ENCODE data around the gene WEE2. TPM values are rescaled to one million over a fixed set of nuclear protein-coding genes. Genes with fewer than 3 reads are reported as not detected.

The WEE2 gene
- total RNA-seq, 1 experiment from 2014 or later: not detected

DNA sequence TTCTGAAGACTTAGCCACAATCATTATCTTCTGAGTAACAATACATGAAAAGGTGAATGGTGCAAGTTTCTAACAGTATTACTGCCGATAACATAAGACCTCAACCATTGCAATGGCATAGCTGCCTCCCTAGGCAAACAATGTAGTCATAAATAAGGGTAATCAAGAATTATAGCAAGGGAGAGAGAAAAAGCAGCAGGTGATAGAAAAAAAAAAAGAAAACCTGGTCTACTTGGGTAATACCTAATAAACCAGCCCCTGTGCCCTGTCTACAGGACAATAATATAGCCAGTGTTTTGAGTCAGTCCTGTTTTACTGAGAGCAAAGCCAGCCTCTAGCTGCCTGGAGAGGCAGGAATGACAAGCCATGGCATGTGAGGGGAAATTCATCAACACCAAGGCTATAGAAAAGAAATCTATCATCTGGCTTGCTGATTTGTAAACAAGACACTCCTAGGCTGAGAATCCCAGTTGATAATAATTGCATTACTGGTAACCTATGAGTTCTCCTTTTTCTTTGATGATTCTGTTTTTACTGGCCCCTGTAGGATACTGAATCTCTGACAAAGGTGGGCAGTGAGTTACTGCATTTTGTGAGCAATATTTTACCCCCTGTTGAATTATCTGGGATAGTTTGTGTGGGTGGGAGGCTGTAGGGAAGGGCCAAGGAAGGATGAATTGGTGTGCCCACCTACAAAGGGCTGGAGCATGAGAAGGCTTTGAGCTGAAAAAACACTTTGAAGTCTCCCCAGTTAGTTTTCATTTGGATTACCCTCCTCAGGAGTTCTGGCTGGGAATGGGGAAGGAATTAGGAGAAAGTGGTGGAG lies 1.7 kb upstream of the WEE2 start:
- H3K27ac Mint-ChIP-seq (ENCODE audit: low read depth, unreplicated experiment): no peak overlapping the region
- peaks cover 6% of the 10 kb centered on the region for H3K4me1 Mint-ChIP-seq (ENCODE audit: insufficient read depth, unreplicated experiment)
- H3K9me3 Mint-ChIP-seq (ENCODE audit: unreplicated experiment): no peaks in the 10 kb centered on the region
- no peaks in the 10 kb centered on the region for H3K36me3 Mint-ChIP-seq (ENCODE audit: insufficient read depth, unreplicated experiment)
- no peaks in the 10 kb centered on the region for H3K27me3 Mint-ChIP-seq (ENCODE audit: insufficient read depth, unreplicated experiment)
- ChIA-PET POLR2A (no interaction called here), CTCF (no interaction called here)
- TF ChIP-seq, protein P1, sequence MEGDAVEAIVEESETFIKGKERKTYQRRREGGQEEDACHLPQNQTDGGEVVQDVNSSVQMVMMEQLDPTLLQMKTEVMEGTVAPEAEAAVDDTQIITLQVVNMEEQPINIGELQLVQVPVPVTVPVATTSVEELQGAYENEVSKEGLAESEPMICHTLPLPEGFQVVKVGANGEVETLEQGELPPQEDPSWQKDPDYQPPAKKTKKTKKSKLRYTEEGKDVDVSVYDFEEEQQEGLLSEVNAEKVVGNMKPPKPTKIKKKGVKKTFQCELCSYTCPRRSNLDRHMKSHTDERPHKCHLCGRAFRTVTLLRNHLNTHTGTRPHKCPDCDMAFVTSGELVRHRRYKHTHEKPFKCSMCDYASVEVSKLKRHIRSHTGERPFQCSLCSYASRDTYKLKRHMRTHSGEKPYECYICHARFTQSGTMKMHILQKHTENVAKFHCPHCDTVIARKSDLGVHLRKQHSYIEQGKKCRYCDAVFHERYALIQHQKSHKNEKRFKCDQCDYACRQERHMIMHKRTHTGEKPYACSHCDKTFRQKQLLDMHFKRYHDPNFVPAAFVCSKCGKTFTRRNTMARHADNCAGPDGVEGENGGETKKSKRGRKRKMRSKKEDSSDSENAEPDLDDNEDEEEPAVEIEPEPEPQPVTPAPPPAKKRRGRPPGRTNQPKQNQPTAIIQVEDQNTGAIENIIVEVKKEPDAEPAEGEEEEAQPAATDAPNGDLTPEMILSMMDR (IDR thresholded peaks at IDR 0.05; ENCODE audit: unreplicated experiment): no peak
- no peak for DNase-seq (ENCODE audit: unreplicated experiment)
- no TSS peak for BruUV-seq (replicated peaks)
- H3K4me3 Mint-ChIP-seq (ENCODE audit: unreplicated experiment): no peak overlapping the region
- intact Hi-C loops (cut with micrococcal nuclease): no loop called here

DNA sequence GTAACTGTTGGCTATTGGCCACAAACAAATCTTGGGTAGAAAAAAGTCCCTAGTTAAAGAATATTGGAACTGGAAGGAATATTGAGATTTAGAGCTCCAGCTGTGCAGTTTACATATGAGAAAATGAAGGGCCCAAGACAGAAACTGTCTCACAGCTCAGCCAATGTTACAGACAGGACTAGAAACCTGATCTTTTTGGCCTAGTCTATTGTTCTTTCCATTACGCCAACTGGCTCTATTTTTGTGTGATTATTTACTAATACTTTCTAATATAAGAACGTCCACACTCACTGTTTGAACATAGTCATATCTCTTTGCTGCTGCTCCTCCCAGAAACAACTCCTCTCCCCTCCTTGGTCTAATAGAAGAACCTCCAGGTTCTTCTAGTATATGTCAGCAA lies 1.2 kb downstream of the WEE2 start:
- intact Hi-C loops (cut with micrococcal nuclease): no loop called here
- ChIA-PET CTCF (interaction anchor here (0.6 to 2.7 kb wide), 4 partner anchors 8 to 116 kb away, joined by 3 to 10 read pairs (median 4); partner anchors contain the start of gene SSBP1), POLR2A (no interaction called here)
- DNase-seq (ENCODE audit: unreplicated experiment): no peak
- Mint-ChIP-seq H3K4me1 (ENCODE audit: insufficient read depth, unreplicated experiment) (no peaks in the 10 kb centered on the region), H3K9me3 (ENCODE audit: unreplicated experiment) (no peaks in the 10 kb centered on the region), H3K4me3 (ENCODE audit: unreplicated experiment) (no peak overlapping the region), H3K27ac (ENCODE audit: low read depth, unreplicated experiment) (no peak overlapping the region), H3K36me3 (ENCODE audit: insufficient read depth, unreplicated experiment) (no peaks in the 10 kb centered on the region), H3K27me3 (ENCODE audit: insufficient read depth, unreplicated experiment) (no peaks in the 10 kb centered on the region)
- TF ChIP-seq, protein P1 (IDR thresholded peaks at IDR 0.05; ENCODE audit: unreplicated experiment): no peak
- no TSS peak for BruUV-seq (replicated peaks)

DNA sequence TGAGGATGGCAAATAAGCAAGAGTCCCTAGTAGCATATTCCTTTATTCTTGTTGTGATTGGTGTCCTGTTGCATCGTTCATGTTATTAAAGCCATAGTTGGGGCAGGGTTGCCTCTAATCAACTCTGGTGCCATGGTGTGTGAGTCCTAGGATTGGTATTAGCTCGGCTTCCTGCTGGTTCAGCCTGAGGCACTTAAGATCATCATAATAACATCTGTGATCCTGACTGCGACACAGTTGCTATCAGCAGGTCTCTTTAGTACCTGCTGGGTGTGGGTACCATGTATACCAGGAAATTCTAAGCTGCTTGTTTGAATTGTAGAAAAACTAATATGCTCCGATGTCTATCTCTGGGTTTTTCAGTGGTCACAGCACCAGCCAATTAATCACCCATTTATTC lies 1.6 kb downstream of the WEE2 start:
- BruUV-seq (replicated peaks): no TSS peak
- no peaks in the 10 kb centered on the region for H3K9me3 Mint-ChIP-seq (ENCODE audit: unreplicated experiment)
- TF ChIP-seq, protein P1 (IDR thresholded peaks at IDR 0.05; ENCODE audit: unreplicated experiment): no peak
- H3K36me3 Mint-ChIP-seq (ENCODE audit: insufficient read depth, unreplicated experiment): no peaks in the 10 kb centered on the region
- H3K4me3 Mint-ChIP-seq (ENCODE audit: unreplicated experiment): no peak overlapping the region
- ChIA-PET CTCF (interaction anchor here (0.6 to 2.7 kb wide), 3 partner anchors 29 to 115 kb away, joined by 3 to 10 read pairs (median 3); partner anchors contain the start of gene SSBP1), POLR2A (no interaction called here)
- no peaks in the 10 kb centered on the region for H3K4me1 Mint-ChIP-seq (ENCODE audit: insufficient read depth, unreplicated experiment)
- H3K27ac Mint-ChIP-seq (ENCODE audit: low read depth, unreplicated experiment): no peak overlapping the region
- no peak for DNase-seq (ENCODE audit: unreplicated experiment)
- intact Hi-C loops (cut with micrococcal nuclease): no loop called here
- no peaks in the 10 kb centered on the region for H3K27me3 Mint-ChIP-seq (ENCODE audit: insufficient read depth, unreplicated experiment)

DNA sequence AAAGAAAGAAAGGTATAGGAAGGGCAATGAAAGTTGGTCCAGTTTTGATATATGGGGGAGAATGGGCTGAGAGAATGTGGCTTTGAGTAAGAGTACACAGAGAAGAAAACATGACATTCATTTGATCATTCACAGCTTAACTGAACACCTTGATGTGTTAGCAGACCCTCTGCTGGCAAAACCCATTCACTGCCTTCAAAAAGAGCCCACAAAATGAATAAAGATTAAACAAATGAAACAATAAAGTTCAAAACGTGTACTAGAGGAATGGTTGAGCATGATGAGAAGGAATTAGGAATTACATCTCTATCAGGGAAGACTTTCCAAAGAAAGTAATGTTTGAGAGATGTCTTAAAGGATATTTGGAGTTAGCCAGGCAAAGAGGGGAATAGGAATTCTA lies 2.1 kb downstream of the WEE2 start:
- no peaks in the 10 kb centered on the region for H3K4me1 Mint-ChIP-seq (ENCODE audit: insufficient read depth, unreplicated experiment)
- ChIA-PET POLR2A (no interaction called here), CTCF (interaction anchor here (0.6 to 0.8 kb wide), 3 partner anchors 28 to 115 kb away, joined by 3 read pairs; partner anchors contain the start of gene SSBP1)
- H3K36me3 Mint-ChIP-seq (ENCODE audit: insufficient read depth, unreplicated experiment): no peaks in the 10 kb centered on the region
- intact Hi-C loops (cut with micrococcal nuclease): no loop called here
- no TSS peak for BruUV-seq (replicated peaks)
- DNase-seq (ENCODE audit: unreplicated experiment): no peak
- no peaks in the 10 kb centered on the region for H3K9me3 Mint-ChIP-seq (ENCODE audit: unreplicated experiment)
- TF ChIP-seq, protein P1 (IDR thresholded peaks at IDR 0.05; ENCODE audit: unreplicated experiment): no peak
- no peaks in the 10 kb centered on the region for H3K27me3 Mint-ChIP-seq (ENCODE audit: insufficient read depth, unreplicated experiment)
- no peak overlapping the region for H3K27ac Mint-ChIP-seq (ENCODE audit: low read depth, unreplicated experiment)
- H3K4me3 Mint-ChIP-seq (ENCODE audit: unreplicated experiment): no peak overlapping the region
